Right lobe of liver (tissue), 4 donors: ENCODE results near the gene CSRNP2.

Experiments
- CTCF ChIP-seq, 4 donors: fragments of 200-600 bp in 3 of 4; fragments of 450-650 bp in 1 of 4; IDR thresholded peaks; one replicate each; pipeline versions ENCODE4 v1.5.1 to v1.8.0; 2016 to 2022; ENCODE audit warnings: antibody characterized with exemption in 4 of 4, mild to moderate bottlenecking in 2 of 4
- POLR2A ChIP-seq: fragments of 450-650 bp; IDR thresholded peaks from one replicate; pipeline ENCODE4 v1.6.1; 2017; ENCODE audit warnings: antibody characterized with exemption, mild to moderate bottlenecking
- donor health status: DM: no; HTN: no; CAD: no.
- donor health status: DM: no; HTN: no; CAD: no.
- donor health status: DM: no; HTN: yes; CAD: no.

DNA sequence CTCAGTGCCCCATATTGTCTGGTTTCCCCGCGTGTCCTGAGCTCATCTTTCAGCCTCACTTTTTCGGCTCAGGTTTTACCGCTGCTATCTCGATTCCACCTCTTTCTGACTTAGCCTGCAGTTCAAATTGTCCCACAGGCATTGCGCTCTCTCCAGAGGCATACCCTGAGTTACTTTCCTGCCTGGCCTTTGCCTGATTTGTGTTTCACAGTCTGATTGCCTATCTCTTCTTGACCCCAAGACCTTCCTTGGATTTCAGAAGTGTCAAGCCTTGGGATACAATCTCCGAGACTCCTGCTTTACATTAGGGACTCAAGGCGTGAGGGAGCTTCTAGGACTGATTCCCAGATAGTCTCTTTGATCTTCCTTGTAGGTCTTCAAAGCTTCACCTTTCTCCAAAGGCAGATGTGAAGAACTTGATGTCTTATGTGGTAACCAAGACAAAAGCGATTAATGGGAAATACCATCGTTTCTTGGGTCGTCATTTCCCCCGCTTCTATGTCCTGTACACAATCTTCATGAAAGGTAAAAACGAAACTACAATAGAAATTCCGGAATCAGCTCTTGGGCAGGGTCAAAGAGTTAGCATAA lies 34.6 kb downstream of the CSRNP2 start:
- TF ChIP-seq CTCF (IDR thresholded peaks at IDR 0.05) (no peak), POLR2A (no peak)
